Measurements from ENCODE around the gene FBXO47.

The FBXO47 gene

DNA sequence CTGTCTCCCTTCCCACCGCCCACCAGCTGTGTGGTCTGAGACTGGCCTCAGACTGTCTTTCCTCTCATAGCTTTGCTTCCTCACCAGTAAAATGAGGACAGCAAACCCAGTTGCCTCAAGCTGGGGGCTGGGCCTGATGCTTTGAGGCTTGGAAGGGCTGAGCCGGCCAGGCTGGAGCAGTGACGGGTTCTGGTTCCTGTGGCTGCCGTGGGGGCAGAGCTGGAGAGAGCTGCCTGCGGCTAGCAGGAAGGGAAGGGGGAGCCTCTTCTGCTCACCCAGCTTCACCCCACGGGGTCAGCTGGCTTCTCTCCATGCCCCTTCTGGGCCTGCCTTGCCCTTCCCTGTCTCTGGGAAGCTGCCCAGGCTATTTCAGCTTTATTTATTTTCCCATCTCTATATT is 73.6 kb downstream of the FBXO47 start:
- H3K4me3 ChIP-seq (ENCODE audit: low read length), result no peak overlapping the region
- no peak for TF ChIP-seq CTCF (conservative IDR thresholded peaks at IDR 0.05; ENCODE audit: low read depth, low read length)
- DNase-seq (ENCODE audit: low read depth), result no peak

- no peak for TF ChIP-seq CTCF (conservative IDR thresholded peaks at IDR 0.05; ENCODE audit: low read depth, low read length)
- no peak for DNase-seq (ENCODE audit: low read depth)
- H3K4me3 ChIP-seq (ENCODE audit: low read length), result no peak overlapping the region
Observed at GRCh38 chr17:38893113-38893512, 74.1 kb downstream of the FBXO47 start.

GRCh38 chr17:38892620-38893019 is 74.6 kb downstream of the FBXO47 start:
- no peak for TF ChIP-seq CTCF (conservative IDR thresholded peaks at IDR 0.05; ENCODE audit: low read depth, low read length)
- H3K4me3 ChIP-seq (ENCODE audit: low read length), result no peak overlapping the region
- no peak for DNase-seq (ENCODE audit: low read depth)

DNA sequence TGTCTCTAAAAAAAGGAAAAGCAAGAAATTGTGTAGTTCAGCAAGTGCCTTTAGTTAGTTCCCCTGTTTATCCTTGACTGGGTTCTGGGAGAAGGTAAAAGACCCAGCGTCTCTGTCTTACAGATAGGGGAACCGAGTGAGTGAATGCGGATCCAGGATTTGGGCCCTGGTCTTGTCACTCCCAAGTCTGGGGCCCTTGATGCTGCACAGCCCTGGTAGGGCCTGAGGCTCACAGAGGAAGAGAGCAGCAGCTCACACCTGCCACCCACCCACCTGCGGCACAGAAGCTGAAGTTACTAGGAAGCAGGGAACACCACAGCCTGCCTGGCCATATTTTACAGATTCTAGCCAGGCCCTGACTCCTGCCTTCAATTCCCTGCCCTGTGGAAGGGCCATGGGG is 75.1 kb downstream of the FBXO47 start:
- H3K4me3 ChIP-seq (ENCODE audit: low read length), result no peak overlapping the region
- no peak for DNase-seq (ENCODE audit: low read depth)
- TF ChIP-seq CTCF (conservative IDR thresholded peaks at IDR 0.05; ENCODE audit: low read depth, low read length), result no peak

DNA sequence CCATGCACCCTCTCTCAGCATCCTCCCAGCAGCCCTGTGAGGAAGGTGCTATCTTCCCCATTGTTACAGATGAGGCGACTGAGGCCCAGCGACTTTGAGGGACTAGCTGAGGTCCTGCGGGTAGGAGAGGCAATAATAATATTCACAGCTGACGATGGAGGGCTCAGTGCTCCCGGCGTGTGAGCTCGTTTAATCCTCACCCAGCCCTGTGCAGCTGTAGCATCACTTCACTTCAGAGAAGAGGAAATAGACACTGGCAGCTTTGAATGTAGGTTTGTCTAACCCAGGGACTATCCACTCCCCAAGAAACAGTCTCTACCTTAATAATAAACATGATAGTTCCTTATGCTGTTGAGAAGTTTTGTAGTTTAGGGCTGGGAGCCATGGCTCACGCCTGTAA is 75.8 kb downstream of the FBXO47 start:
- DNase-seq (ENCODE audit: low read depth), result no peak
- no peak overlapping the region for H3K4me3 ChIP-seq (ENCODE audit: low read length)
- no peak for TF ChIP-seq CTCF (conservative IDR thresholded peaks at IDR 0.05; ENCODE audit: low read depth, low read length)

GRCh38 chr17:38890410-38890746 is 76.8 kb downstream of the FBXO47 start:
- no peak for DNase-seq (ENCODE audit: low read depth)
- TF ChIP-seq CTCF (conservative IDR thresholded peaks at IDR 0.05; ENCODE audit: low read depth, low read length), result no peak
- no peak overlapping the region for H3K4me3 ChIP-seq (ENCODE audit: low read length)

- no peak for DNase-seq (ENCODE audit: low read depth)
- TF ChIP-seq CTCF (conservative IDR thresholded peaks at IDR 0.05; ENCODE audit: low read depth, low read length), result no peak
- no peak overlapping the region for H3K4me3 ChIP-seq (ENCODE audit: low read length)
Observed at GRCh38 chr17:38889745-38890409, 77.3 kb downstream of the FBXO47 start.
